Omental fat pad (tissue), 4 donors: ENCODE results near the gene ANKUB1. TPM values are rescaled to one million over a fixed set of nuclear protein-coding genes. Genes with fewer than 3 reads are reported as not detected.

ENCODE experiments used
- ATAC-seq: fragments of 150-250 bp; one replicate; pipeline ENCODE4 v1.9.1; 2016; ENCODE audit warnings: mild to moderate bottlenecking, moderate library complexity; ENCODE audit not compliant: low FRiP score
- DNase-seq: peaks from one replicate; pipeline ENCODE4 v3.0.0-alpha.2; 2019; ENCODE audit warnings: low spot score
- CTCF ChIP-seq, 3 donors: fragments of 450-650 bp; IDR thresholded peaks; one replicate each; pipeline ENCODE4 v1.5.1; 2016 to 2017; ENCODE audit warnings: antibody characterized with exemption in 3 of 3, mild to moderate bottlenecking in 3 of 3, moderate library complexity in 2 of 3
- total RNA-seq, 4 donors: library from RNA; depleted of rRNA; stranded (reverse); fragments of >200 nt; gene quantifications; one replicate each; pipeline ENCODE4 v1.1.0, GENCODE V29; 2016

The ANKUB1 gene
- total RNA-seq, 4 donors from 2014 or later, result not detected

- DNase-seq, result no peak
- ATAC-seq, result no peak
- no peak for TF ChIP-seq CTCF (IDR thresholded peaks at IDR 0.05)
These were observed 48.2 kb downstream of the ANKUB1 start for GRCh38 chr3:149744151-149744550.

GRCh38 chr3:149739396-149739795 lies 53.0 kb downstream of the ANKUB1 start:
- no peak for TF ChIP-seq CTCF (IDR thresholded peaks at IDR 0.05)
- DNase-seq (no peak), ATAC-seq (no peak)

- no peak for DNase-seq
- ATAC-seq, result no peak
- no peak for TF ChIP-seq CTCF (IDR thresholded peaks at IDR 0.05)
These were observed 53.5 kb downstream of the ANKUB1 start for GRCh38 chr3:149738876-149739275.

- TF ChIP-seq CTCF (IDR thresholded peaks at IDR 0.05), result no peak
- no peak for ATAC-seq
- DNase-seq, result no peak
These were observed 55.5 kb downstream of the ANKUB1 start for GRCh38 chr3:149736953-149737205.

GRCh38 chr3:149736175-149736952 lies 56.0 kb downstream of the ANKUB1 start:
- ATAC-seq, result no peak
- TF ChIP-seq CTCF (IDR thresholded peaks at IDR 0.05), result no peak
- DNase-seq, result no peak

GRCh38 chr3:149732234-149732633 lies 60.1 kb downstream of the ANKUB1 start:
- TF ChIP-seq CTCF (IDR thresholded peaks at IDR 0.05), result no peak
- DNase-seq, result no peak
- no peak for ATAC-seq

- ATAC-seq (no peak), DNase-seq (no peak)
- TF ChIP-seq CTCF (IDR thresholded peaks at IDR 0.05), result no peak
These were observed 64.7 kb downstream of the ANKUB1 start for GRCh38 chr3:149727656-149728055.
